DMS114 treated with DMSO at 0.1 percent for 48 hours (cell line): ENCODE measurements around the gene FAM120B.

ENCODE experiments used
- DNase-seq: peaks from one replicate; lab custom pipeline; 2025; ENCODE audit not compliant: unreplicated experiment; lab: John Stamatoyannopoulos, UW

Gene FAM120B

DNA sequence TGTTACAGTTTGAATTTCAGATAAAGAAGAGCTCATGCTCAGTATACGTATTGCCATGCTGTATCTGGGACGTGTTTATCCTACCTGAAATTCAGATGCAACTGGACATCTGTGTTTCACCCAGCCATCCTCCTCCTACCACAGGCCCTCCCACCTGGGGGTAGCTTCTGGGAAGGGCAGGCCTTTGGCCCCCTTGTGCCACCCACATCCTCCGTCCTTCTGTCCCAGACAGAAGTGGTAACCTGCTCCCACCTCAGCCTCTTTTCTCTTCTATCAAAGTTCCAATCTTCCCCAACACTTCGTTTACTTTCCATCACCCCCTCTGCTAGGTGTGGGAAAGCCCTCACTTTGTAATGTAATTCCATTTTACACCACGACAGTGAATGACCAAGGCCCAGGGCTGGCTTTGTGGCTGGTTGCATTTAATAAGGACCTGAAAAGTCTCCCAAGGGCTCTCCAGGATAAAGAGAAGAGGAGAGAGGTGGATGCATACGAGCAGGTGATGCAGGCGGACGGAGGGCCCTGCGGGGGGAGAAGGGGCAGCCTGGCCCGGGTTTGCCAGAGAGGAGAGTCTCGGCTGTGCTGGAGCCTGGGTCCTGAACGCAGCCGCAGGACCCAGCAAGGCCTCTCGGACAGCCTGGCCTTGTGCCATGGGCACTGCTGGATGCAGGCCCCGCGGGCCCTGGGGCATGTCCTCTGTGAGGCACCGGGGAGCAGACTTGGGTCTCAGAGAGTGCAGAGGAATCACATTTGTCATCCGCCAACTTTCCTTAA is 148.1 kb downstream of the FAM120B start:
- no peak for DNase-seq

DNA sequence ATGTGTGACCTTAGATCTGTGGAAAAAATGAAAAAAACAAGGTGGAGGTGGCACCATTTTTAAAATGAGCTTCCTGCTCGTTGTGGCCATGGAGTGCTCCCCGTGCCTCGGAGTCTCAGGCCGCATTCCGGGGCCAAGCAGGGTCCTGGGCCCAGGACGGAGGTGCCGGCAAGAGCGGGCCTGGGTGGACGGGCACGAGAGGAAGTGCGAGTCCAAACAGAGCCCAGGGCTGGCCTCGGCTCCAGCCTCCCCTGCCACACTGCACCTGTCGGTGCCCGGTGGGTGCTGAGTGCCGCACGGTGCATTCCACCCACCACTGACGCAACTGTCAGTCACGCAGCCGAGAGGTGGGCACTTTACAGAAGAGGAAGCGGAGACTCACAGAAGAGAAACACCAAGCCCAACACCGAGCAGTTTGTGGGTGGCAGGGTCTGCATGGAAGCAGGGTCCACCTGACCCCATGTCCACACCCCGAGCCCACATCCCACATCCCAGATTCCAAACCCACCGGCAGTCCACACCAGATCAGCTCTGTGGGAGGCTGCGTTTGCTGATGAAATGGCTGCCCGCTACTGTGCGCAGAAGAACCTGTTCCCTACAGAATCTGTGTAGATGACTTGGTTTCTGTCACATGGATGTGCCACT is 148.9 kb downstream of the FAM120B start:
- DNase-seq = no peak

GRCh38 chr6:170456334-170456733 is 149.8 kb downstream of the FAM120B start:
- DNase-seq = no peak
